Activated CD4-positive, alpha-beta T cell treated with anti-CD3 and anti-CD28 coated beads, Interleukin-2, amount 50 U/mL, for 4 hours (primary cell): ENCODE results near the gene PAM.

ENCODE experiments used
- DNase-seq, 2 experiments: peaks; one replicate each; pipeline ENCODE4 v3.0.0-alpha.2; 2020

PAM gene

GRCh38 chr5:102863764-102864560 lies 108.9 kb downstream of the PAM start:
- DNase-seq = no peak

DNA sequence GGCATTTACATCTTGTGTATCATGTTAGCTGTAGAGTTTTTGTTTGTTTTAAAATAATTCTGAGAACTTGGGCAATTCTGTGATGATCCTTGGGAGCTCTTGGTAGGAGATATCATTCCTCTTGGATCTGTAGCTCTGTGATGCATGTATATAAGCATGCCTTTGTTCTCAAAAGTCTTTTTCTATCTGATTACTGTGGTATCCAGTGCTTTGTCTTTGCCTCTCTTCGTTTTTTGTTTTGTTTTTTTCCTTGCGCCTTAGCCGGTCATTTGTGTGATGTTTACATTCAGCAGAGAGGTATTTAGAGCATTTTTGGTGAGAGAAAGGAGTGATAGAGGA lies 110.0 kb downstream of the PAM start:
- DNase-seq = no peak

GRCh38 chr5:102865510-102866236 lies 110.6 kb downstream of the PAM start:
- DNase-seq = no peak

- no peak for DNase-seq
Observed at GRCh38 chr5:102866237-102866600, 111.1 kb downstream of the PAM start.

DNA sequence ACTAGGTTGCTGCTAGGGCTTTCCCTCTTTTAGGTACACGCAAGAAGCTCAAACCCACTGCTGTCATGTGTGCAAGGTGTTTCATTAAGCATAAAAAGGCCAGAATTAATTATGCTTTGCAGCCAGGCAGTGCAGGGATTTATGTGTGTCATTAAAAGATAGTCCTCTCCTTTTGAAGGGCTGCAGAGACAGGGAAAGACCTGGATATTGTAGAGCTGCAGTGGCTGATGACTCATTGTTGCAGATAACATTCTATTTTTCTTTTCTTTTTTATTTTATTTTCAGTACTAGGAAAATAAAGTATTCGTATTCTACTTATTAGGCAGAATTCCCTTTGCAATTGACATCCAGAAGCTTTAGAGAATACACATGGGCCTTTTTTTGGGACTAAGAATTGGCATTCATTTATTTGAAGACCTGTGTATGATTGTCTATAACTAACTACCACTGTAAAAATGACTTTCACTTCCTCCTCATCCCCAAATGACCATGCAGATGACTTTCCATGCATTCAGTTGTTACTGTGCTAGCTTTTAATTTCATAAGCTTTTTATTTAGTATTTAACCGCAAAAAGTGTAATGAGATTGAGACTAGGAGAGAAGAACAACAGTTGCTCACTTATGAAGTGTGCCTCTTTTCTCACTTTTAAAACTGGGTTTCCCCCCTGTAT lies 113.0 kb downstream of the PAM start:
- no peak for DNase-seq

- no peak for DNase-seq
Observed at GRCh38 chr5:102869230-102869629, 114.1 kb downstream of the PAM start.

DNA sequence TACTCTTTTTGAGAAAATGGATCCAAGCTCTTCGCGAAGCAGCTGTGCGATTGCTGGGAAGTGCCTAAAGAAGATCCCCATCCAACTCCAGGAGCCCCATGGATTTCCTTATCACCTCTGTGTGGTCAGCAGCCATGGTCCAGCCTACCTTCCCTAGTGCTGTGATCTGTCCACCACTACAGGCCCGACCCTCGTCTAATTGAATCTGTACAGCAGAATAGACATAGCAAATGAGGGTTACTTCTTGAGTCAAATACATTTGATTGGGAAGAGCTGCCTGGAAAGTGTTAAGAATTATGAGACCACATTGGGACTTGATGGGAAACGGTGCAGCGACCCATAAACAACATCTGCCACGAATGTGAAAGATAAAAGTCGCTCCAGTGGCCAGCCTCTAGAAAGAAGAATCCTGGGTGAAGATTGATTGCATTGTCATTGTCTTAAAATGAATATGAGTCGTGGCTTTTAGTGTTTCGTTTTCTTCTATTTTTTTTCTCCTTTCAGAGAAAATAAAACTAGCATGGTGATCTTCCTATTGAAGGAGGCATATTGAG lies 118.4 kb downstream of the PAM start:
- no peak for DNase-seq

DNA sequence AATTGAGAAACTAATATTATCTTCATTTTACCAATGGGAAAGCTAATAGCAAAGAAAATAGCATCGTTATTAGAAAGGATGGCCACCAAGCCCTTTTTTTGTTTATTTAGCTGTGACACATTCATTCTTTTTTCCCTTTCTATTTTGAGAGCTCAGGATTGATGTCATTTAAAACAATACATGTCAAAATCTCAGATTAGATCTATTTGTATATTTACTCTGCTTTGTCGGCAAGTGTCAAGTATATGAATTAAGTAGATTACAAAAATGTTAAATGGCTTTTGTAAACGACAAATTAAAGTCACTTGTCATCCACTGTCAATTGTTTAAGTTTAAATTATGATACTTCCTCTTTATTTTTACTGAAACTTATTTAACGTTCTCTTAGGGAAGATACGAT lies 118.9 kb downstream of the PAM start:
- DNase-seq = no peak

DNA sequence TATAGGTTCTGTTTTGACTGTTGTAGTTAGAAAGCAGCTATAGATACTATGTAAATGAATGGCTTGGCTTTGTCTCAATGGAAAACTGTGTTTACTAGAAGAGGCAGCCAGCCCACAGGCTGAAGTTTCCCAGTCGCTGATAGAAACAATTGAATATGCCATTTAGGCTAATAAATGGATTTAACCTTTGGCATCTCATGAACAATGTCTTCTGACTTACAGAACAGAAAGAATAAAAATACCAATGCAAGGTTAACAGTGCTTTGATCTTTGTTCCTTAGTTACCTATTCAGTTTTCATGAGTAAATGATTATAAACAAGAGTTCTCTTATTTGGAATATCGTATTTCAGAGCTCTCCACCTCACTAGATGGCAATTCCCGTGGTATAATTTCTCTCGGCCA lies 120.6 kb downstream of the PAM start:
- no peak for DNase-seq

- DNase-seq = no peak
Observed at GRCh38 chr5:102876610-102877009, 121.5 kb downstream of the PAM start.

DNA sequence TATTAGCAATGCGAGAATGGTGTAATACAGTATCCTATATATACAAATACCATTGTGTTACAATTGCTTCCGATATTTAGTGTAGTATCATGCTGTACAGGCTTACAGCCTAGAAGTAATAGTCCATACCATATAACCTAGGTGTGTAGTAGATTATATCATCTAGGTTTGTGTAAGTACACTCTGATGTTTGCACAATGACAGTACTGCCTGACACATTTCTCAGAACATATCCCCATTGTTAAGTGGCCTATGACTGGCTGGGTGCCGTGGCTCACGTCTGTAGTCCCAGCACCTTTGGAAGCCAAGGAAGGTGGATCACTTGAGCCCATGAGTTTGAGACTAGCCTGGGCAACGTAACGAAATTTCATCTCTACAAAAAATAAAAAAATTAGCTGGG lies 124.6 kb downstream of the PAM start:
- DNase-seq = no peak

DNA sequence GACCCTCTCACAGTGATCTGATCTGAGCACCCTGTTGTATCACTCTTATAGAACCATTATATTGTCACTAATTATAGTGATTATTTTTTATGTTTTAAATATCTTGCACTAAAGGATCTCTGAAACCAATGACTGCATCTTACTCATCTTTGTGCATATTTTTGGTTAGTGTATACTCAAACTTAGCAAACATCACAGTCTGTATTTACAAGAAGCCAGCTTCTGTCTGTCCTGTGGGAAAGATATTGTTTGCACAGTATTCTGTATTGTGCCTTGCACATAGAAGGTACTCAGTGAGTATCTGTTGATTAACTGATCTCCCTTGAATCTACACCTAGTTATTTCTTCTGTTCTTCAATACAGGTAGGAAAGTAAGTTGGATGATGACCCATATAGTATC lies 131.5 kb downstream of the PAM start:
- no peak for DNase-seq

DNA sequence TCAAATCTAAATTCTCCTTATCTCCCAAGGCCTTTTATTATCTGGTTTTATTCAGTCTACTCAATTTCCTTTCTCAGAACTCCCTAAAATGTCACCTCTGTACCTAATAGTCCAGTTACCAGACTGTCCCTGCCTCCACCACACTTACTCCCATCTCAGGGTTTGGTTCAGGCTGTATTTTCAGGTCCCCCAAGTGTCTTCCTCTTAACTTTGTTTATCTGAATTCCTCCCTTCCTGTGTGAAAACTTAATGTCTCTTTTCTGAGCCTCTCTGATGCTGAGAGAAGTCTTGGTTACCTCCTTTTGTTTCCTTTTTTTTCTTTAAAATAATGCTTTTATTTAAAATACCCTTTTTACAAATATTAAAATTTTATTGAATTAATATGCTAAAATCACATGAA lies 133.4 kb downstream of the PAM start:
- no peak for DNase-seq

DNA sequence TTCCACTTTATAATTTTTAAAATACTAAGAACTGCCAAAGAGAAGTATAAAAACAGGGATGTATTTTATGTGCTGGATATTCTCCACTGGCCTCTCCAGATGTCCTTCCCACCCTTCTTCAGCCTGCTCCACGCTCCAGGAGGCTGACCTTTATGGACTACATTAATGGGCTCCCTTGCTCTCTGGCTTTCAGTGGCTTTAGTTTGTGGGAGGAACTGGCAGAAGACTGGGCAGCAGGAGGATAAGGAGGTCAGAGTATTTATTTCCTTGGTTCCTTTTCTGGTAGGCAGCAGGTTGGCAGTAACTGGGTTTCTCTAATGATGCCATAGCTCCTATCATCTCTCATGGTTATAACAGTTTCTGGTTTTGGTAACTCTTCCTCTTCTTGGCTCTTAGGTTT lies 133.9 kb downstream of the PAM start:
- no peak for DNase-seq

DNA sequence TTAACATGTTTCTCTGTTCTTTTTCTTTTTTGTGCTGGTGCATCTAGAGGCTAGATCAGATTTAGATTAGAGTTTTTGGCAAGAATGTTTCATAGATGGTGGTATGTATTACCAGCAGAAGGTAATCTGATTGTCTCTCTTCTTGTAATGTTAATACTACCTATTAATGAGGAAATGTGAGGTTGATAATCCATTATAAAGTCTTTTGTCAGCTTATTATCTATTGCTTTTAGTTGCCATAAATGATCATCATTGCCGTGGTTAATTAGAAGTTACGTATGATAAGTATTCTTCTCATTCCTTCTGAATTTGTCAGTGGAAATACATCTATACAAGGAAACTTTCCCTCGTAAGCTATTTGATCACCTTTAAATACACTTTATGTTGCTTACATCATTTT lies 135.0 kb downstream of the PAM start:
- no peak for DNase-seq

- no peak for DNase-seq
Observed at GRCh38 chr5:102891175-102891574, 136.1 kb downstream of the PAM start.

GRCh38 chr5:102893942-102894341 lies 138.8 kb downstream of the PAM start:
- DNase-seq = no peak

GRCh38 chr5:102895234-102895633 lies 140.1 kb downstream of the PAM start:
- DNase-seq = no peak

DNA sequence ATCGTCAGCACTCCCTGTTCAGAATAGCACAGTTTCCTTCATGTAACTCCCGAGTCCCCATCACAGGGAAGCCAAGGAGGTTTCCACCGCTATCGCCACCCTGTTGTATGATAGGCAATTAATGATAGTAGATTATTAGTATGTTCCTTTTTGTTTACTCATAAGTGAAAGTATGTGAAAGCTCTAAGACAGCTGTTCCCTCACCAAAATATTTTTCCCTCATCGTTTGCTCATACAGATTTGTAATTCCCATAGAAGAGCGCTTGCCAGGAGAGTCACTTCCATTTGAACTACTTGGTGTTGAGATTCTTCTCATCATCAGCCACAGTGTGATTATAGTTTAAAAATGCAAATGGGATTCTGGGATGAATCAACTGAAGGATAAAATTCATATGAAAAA lies 140.9 kb downstream of the PAM start:
- DNase-seq = no peak

DNA sequence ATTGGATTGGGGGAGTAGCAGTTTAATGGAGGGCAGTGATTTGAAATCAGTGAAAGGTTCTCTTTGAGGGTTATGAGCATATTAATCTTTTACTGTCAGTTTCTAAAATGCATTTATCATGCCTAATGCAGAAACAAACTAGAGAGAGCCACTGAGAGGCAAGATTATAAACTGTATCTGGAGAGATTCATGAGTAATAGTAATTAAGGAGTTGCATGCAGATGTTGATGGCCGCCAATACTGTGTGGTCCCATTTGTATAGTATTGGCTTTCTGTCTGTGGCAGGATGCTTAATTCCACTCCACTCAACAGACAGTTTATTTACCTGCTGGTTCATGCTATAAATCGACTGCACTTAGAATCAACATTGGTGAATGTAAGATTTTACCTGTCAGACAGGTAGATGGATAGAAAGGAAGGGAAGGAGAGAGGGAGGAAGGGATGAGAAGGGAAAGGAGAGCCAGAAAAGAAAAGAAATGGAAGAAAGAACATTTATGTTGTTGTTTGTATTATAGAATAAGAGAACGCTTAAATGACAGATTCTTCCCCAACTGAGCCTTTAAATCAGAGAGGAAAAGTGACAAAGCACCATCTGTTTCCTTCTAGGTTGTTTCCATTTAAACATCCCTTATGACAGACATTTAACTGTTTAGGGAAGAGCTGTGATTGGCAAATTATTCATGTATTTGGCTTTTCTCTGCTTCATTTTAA lies 146.5 kb downstream of the PAM start:
- DNase-seq = no peak

- no peak for DNase-seq
Observed at GRCh38 chr5:102902135-102902448, 147.0 kb downstream of the PAM start.

- no peak for DNase-seq
Observed at GRCh38 chr5:102902647-102903046, 147.5 kb downstream of the PAM start.

- no peak for DNase-seq
Observed at GRCh38 chr5:102903074-102903871, 148.2 kb downstream of the PAM start.
